GM18873 (cell line): ENCODE measurements around the gene DPEP1.

ENCODE experiments used
- ATAC-seq: cut with Tn5 transposase; IDR thresholded peaks from one replicate; pipeline ENCODE4 v1.9.1; 2021; ENCODE audit warnings: mild to moderate bottlenecking, moderate library complexity, moderate number of reproducible peaks; ENCODE audit not compliant: unreplicated experiment, low FRiP score

The DPEP1 gene

GRCh38 chr16:89596061-89596689, 17.3 kb upstream of the DPEP1 start:
- ATAC-seq, result no peak

- no peak for ATAC-seq
Measured at GRCh38 chr16:89596957-89597649, 16.3 kb upstream of the DPEP1 start.

- ATAC-seq, result no peak
Measured at GRCh38 chr16:89598199-89598598, 15.2 kb upstream of the DPEP1 start.

- ATAC-seq, result no peak
Measured at GRCh38 chr16:89599451-89599858, 14.0 kb upstream of the DPEP1 start.

GRCh38 chr16:89599902-89600301, 13.5 kb upstream of the DPEP1 start:
- no peak for ATAC-seq

- ATAC-seq, result no peak
Measured at GRCh38 chr16:89600427-89600826, 13.0 kb upstream of the DPEP1 start.

- no peak for ATAC-seq
Measured at GRCh38 chr16:89600956-89601355, 12.5 kb upstream of the DPEP1 start.

GRCh38 chr16:89601906-89602272, 11.6 kb upstream of the DPEP1 start:
- no peak for ATAC-seq

GRCh38 chr16:89602273-89602951, 11.0 kb upstream of the DPEP1 start:
- ATAC-seq, result no peak

GRCh38 chr16:89602952-89603590, 10.4 kb upstream of the DPEP1 start:
- ATAC-seq, result no peak

GRCh38 chr16:89604764-89605163, 8.7 kb upstream of the DPEP1 start:
- ATAC-seq, result no peak

GRCh38 chr16:89605186-89605970, 8.1 kb upstream of the DPEP1 start:
- no peak for ATAC-seq

- ATAC-seq, result no peak
Measured at GRCh38 chr16:89606006-89606405, 7.4 kb upstream of the DPEP1 start.

GRCh38 chr16:89607453-89607852, 6.0 kb upstream of the DPEP1 start:
- ATAC-seq, result no peak

GRCh38 chr16:89607937-89608740, 5.3 kb upstream of the DPEP1 start:
- ATAC-seq, result no peak

- ATAC-seq, result no peak
Measured at GRCh38 chr16:89610108-89610453, 3.4 kb upstream of the DPEP1 start.

GRCh38 chr16:89612415-89613166, 851 bp upstream of the DPEP1 start:
- no peak for ATAC-seq

- ATAC-seq, result no peak
Measured at GRCh38 chr16:89613954-89614459, 565 bp downstream of the DPEP1 start.

- ATAC-seq, result no peak
Measured at GRCh38 chr16:89615176-89615575, 1.7 kb downstream of the DPEP1 start.
